ENCODE data around the gene CST9. TPM values are rescaled to one million over a fixed set of nuclear protein-coding genes. Genes with fewer than 3 reads are reported as not detected.
"Not testable (repeated sequence)": the region's sequence is repeated elsewhere in the genome, so short reads cannot be mapped to it uniquely, and the experiment has no call there.

The CST9 gene
- total RNA-seq, 1 donor from 2014 or later: not detected

DNA sequence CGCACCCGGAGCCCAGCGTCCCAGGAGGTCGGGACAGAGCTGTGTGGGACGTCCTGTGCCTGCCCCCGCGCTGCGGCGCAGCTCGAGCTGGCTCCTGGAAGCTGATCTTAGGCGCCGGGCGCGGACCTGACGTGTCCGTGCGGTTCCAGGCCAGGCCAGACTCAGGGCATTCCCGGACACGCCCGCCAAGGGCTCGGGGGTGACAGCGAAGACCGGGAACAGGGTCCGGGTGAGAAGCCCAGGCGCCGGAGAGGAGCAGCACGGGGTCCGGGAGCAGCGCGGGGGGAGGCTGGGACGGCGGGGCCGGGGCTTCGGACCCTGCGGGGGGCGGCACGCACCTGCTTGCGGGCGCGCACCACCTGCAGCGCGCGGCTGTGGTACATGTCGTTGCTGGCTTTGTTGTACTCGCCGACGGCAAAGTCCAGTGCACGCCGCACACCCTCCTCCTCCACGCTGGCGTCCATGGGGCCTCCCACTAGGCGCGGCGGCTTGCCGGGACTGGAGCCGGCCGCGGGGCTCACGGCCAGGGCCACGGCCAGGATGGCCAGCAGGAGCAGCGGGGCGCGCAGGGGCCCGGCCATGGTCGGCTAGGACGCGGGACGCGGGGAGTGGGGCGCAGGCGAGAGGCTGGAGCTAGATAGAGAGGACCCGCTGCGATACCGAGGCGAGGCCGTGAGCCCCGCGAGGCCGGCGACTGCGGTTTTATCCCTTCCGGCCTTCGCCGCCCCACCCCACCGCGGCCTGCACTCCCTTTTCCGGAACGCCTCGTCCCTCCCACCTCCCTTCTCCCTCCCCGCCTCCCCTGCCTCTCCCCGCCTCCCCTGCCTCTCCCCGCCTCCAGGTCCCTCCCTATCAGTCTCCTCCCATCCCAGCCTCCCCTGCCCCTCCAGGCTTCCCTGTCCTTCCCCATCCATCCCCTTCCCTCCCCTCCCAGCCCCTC lies 31.8 kb upstream of the CST9 start, which contains the start of gene CST3:
Gene CST3 (minus strand): TSS at position 674 of the 940 bp plus-strand sequence. CDS start 93 bp downstream, at position 581.
- DNase-seq: peak; percentile 78

DNA sequence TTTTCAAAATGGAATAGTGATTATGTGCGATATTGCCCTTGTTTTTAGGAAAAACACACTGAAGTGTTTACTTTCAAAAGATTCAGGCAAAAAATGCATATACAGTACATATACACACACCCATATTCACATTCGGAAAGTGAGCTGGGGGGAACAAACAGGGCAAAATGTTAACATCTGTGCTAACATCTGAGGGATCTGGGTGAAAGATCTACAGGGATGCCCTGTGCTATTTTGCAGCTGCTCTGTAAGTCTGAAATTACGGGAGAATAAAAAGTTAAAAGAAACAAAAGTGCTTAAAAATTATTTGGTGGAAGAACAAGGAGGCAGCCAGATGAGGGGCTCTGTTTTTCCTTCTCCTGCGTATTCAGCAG lies 31.2 kb upstream of the CST9 start:
- no peak for DNase-seq

DNA sequence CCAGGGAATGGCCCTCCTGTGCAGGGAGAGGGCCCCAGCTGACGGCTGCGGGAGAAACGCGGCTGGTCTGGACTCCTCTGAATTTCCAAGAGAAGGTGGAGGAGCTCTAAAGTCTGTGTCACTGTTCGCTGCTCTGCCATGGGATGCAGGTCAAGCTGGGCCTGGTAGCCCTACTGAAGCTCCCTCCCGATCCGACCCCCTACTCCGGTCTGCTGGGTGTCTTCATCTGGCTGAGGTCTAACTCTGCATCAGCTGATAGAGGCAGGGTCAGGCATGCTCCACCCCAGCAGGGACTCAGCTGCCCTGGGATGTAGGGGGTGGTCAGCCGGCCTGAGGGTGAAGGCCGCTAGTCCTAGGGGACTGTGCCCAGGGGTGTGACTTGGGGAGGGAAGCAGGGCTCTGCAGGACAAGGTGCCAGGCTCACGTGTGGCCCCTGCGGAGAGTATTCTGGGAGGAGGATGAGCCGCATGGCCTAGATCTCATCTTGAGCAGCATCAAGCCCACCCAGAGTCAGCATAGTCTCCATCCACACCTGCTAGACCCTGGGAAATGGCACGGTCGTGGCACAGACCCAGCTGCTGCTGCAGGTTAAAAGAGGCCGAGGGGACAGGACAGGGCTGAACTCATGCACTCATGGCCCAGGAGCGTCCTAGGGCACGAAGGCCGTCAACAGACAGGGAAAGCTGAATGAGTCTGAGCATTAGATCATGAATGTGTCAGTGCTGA lies 30.6 kb upstream of the CST9 start:
- no peak for DNase-seq

DNA sequence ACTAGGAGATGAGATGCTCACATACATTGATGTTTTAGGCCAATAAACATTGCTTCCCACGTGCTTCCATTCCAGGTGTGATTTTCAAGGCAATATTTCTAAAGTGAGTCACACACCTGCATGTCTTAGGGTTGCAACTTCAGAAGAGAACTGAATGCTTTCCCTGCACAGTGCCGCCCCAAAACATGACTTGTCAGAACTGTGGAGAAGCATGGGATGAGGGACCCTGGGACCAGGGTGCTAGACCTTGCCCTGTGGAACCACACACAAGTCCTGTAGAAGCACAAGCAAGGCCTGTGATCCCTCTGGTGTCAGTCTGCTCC lies 30.0 kb upstream of the CST9 start:
- not testable (repeated sequence) for DNase-seq

DNA sequence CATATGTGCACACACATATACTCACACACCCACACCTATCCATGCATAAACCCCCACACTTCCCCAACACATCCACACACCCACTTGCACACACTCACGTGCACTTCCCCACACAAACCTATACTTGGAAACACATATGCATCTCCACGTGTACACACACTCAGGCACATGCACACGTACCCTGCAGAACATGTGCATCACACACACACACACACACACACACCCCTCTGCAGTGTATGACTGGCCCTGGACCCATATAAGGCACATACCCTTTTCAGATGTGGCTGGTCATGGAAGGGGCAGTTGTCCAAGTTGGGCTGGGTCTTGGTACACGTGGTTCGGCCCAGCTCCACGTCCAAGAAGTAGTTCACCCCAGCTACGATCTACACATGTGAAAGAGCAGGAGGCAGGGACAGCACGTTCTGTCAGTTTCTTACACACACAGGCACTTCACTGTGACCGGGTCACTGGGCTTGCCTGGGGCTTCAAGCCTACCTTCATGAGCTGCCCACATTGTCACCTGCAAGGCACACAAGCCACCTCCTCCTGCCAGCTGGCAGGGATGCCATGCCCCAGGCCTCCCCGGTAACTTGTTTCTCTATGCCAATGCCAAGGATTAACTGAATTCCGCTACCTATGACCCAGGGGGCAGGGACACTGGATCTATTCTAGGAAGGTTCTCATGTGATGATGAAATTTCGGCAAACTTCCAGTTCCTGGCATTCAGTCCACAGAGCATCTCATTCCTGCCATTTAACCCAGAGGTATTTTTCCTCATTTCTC lies 29.5 kb upstream of the CST9 start:
- no peak for DNase-seq

DNA sequence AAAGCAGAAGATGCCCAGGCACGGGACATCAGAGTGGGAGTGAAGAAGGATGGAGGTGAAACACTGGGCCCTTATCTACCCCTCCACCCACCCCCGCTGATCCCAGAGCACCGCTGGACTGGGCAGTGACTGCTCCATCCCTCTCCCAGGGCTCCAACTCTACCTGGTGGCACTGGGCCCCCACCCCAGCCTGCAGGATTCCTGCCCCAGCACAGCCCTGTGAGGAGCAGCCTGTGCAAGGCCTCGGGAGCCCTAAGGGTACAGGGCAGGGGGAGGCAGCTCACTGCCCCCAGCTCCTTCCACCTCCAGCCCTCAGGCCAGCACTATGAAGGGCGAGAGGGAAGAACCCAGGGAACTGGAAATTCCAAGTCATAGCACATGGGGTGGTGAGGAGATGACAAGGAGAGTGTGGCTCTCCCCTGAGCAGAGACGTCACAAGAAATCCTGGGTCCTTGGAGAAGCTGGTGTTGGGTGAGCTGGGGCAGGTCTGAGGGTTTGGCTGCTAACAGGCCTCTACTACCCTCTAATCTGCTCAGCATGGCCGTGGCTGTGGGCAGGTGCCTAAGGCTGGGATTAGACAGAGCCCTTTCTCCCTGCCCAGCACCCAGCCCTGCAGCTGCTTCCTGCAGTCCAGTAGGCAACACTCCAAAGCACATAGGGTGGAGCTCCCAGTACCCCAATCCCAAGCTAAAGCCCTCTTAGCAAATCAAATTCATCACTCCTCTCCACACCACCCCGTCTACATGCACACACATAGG lies 28.5 kb upstream of the CST9 start:
- no peak for DNase-seq

DNA sequence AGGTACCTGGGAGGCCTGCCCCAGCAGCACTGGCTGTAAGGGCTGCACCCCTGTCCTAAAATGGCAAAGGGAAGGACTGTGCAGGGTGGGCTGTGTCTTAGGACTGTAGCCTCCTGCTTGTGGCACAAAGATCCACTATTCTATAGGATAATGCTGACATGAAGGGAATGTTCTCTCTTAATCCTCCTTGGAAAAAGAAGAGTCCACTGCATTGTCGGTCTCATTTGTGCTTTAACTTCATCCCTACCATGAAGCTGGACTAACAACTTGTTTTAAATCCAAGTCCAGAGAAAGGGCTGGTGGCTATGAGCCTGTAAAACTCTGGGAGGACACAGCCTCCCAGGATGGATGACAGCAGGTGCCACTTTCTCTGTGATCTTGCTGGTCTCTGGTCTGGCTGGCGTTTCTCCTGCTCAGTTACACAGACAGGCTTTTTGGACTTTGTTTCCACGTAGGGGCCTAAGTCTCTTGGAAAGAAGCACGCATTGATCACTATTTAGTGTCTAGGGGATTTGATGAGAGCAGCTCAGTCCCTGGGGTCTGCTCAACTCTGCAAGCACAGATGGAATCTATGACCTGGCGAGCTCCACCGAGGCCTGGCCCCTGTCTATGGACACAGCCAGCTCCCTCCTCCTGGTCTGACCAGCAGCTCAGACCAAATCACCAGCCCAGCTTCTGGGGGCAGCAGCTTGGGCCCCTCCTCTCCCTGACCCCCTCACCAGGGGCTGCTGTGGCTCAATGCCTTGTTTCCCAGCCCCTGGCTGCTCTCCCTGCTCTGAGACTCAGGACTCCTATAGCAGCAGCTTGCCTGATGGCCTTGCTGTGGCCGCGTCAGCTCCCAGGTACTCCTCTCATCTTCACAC lies 27.2 kb upstream of the CST9 start:
- no peak for DNase-seq

DNA sequence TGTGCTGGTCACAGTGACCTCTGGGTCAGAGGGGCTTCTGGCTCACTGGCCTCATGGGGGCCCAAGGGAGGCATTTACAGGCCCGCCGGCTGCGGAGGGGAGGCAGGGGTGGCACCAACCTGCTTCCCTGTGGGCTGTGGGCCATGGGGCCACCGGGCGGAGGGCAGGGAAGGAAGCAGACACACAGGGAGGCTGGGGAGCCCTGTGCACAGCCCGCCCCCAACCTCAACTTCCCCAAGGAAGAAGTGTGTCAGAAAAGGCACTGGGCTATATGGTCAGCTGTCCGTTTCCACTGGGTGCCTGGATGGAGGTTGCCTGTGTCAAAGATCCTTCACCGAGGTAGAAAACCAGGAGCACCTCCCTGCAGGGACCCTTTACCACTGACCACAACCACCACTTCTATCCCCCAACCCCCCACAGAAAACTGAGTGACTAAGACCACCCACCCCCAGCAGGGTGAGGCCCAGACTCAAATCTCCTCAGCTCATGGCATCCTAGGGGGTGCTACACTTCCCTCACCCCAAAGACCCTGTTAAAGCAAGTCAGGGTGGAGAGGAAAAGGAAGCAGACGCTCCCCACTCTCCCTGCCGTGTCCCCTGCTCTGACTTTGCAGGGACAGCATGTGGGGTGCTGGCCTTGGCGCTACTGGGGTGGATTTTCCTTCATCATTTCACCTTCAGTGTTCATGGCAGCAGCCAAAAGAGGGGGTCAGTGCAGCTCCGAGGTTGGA lies 26.4 kb upstream of the CST9 start:
- no peak for DNase-seq

DNA sequence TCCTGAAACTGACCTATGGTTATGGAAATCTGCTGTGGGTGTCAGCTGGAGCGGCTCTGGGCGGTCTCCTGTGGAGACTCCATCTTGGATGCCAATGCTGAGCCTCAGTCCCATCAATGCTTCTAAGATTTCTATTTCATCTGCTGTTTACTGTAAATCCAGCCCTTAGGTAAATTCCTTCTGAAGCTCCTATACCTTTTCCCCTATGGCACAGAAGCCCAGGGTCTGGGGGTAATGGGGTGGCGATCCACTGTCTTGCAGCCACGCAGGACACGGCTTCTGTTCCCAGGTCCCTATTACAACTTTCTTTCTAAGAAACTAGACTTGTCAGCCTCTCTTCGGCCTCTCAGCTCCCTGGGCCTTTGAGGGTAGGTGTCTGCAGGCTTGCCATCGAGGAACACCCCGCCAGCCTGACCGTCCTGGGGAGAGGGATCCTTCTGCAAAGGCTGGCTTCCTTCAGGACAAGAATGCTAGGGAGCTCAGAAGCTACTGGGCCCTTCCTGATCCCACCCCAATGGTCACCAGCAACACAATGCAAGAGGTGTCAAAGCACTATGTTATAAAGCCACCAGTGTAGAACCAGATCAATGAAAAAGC lies 25.6 kb upstream of the CST9 start:
- no peak for DNase-seq

DNA sequence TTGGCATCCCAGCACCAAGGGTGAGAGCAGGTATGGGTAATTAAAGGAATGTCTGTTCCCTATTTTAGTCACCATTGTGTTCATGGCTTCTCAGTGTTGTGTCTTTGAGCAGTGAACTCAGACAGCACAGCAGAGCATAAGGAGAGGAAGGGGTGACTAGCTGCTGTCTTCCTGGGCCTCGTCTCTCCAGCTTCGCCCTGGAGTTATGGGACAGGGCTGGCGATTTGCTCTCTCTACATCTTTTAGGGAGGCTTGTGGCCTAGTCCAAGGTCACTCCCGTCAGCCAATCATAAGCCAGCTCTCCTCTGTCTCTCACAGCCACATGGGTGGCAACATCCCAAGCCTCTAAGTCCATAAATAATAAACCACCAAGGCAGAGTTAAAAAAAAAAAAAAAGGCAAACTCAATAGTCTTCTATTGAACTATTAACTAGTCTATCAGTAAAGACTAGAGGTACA lies 24.7 kb upstream of the CST9 start:
- DNase-seq: no peak

DNA sequence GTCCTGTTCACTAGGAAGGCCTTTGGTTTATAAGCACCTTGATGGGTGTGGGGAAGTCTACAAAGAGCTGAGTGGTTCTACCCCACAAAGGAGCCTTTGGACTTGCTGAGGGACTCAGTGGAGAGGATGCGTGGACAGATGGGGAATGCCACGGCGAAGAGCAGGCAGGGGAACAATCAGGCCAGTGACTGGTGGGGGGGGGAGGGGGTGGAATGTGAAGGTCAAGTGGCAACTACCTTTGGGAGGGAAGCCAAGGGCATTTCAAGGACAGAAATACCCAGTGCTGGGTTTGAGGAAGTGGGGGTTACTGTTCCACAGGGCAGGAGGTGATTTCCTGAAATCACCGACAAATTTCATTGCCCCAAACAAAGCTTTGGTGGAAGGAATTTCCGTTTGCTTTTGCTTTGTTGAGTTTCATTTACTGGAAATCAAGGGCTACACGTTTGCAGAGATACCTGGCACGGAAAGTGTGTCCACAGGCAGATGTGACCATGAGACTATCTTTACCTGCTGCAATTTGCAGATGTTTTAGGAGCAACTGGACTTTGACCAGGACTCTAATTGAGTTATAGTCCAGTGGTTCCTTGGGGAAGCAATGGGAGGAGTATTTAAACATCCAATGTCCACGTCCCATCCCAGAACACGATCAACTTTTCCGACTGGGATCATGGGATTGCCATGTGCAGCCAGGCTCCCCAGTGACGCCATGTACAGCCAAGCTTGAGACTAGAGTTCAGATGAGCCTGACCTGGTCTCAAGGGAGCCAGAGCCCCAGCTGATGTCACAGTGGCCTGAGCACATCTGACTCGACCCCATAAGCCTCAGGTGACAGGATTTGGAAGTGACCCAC lies 24.1 kb upstream of the CST9 start:
- no peak for DNase-seq

DNA sequence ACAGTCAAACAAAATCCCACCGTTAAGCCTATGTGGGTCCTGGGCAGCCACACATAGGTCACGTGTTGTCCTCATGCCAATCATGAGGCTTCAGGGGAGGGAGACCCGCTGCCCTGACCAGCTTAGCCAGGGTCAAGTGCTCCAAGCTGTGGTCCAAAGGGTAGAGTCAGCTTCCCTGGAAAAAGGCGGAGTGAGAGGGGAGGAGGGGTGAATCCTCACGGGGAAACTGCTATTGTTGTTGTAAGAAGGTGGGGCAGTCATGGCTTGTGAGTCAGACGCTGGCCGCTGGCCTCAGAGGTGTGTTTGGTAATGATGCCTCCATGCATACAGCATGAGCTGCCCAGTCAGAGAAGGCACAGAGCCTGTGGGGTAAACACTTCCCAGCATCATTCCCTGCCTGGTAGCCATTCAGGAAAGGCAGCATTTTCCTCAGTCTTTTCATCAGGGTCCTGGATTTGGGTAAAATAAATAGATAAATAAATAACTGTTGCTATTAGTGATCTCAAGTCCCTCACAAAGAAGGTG lies 23.4 kb upstream of the CST9 start:
- no peak for DNase-seq

DNA sequence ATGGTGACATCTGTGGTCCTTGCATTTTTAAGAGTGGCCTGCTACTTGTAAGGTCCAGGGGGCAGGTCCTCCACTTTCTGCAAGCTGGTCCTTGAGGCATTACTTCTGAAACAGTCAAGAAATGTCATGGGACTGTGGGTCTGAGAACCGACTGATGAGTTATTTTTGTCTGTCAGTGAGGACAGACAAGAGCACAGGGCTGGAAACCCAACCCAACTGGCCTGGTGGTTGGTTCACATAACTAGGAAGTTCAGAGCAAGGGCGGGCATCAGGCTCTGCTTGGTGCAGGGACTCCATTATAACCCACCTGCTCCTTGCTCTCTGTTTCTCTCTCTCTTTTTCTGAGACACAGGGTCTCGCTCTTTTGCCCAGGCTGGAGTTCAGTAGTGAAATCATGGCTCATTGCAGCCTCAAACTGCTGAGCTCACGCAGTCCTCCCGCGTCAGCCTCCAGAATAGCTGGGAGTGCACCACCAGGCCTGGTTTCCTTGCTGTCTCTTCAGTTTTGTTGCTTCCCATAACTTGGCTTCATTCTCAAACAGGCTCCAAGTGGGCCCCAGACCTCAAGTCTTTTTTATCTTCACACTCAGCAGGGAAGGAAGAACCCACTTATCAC lies 22.8 kb upstream of the CST9 start:
- DNase-seq: no peak

DNA sequence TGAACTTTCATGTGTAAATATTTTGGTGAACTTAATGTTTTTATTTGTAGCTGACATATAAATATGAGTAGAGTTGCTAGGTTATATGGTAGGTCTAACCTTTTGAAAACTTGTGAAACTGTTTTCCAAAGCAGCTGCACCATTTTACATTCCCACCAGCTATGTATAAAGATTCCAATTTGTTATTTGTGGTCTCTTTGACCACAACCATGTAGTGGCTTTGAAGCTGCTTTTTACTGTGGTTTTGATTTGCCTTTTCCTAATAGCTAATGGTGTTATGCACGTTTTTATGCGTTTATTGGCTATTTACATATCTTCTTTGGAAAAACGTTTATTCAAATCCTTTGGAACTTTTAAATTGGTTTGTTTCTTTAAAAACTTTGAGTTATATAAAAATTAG lies 21.8 kb upstream of the CST9 start:
- no peak for DNase-seq

DNA sequence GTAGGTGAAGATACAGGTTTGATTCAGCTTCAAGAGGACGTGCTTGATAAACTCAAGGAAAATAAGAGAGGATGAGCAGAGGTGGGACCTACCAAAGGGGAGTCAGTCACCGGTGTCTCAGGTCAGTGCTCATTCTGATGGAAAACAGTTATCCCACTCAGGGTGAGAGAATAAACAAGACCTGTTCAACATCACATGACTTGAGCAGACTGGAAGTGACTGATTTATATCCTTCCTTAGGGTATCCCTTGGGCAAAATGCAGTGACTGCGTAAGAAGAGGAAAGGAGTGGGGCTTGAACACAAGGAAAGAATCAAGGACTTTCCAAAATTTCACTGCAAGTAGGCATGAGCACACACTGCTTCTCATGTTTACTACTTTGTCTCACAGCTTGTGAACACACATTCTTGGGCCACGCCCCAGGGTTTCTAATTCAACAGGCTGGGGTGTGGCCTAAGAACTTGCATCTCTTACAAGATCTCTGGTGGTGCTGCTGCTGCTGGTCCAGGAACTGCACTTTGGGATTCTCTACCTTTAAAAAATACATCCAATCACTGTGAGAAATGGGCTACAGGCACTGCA lies 20.4 kb upstream of the CST9 start:
- DNase-seq: no peak

DNA sequence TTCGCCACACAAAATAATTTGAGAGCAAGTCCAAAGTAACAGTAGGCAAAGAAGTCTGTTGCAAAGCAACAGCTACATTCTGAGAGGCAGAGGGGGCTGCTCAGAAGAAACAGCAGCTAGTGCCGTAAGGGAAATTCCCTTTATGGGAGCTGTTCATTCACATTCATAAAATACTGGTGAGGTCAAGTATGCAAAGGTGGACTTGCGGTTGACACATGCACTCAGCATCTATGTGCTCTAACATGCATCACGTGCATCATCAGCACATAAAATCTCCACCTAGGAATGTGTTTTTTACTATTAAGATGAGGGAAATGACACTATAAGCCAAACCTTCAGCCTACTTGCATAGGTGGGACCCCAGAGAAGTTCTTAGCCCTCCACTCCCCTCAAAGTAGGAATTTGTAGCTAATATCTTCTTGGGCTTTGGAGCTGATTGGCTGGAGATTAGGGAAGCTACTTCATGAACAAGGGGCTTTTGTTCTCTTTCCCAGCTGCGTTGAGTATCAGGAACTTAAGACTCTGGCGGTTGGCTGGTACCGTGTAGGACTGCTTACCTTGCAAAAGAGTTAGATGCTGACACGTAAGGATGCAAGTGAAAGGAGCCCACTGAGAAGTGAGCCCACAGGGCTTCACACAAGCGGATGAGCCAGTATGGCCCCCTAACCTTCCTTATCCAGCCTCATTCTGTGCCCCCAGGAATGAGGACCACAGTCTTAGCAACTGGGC lies 19.7 kb upstream of the CST9 start:
- no peak for DNase-seq

DNA sequence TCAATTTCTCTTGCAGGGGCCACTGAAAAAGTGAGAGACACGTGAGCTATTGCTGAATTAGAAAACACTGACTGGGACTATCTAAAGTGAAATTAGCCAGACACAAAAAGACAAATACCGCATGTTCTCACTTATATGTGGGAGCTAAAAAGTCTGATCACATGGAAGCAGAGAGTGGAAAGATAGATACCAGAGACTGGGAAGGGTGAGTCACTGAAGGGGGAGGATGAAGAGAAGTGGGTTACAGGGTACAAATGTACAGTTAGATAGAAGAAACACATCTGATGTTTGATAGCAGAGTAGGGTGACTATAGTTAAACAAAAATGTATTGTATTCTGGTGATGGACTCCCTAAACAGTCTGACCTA lies 18.6 kb upstream of the CST9 start:
- DNase-seq: no peak
